Measurements from ENCODE around the gene EPN3.

EPN3 gene

DNA sequence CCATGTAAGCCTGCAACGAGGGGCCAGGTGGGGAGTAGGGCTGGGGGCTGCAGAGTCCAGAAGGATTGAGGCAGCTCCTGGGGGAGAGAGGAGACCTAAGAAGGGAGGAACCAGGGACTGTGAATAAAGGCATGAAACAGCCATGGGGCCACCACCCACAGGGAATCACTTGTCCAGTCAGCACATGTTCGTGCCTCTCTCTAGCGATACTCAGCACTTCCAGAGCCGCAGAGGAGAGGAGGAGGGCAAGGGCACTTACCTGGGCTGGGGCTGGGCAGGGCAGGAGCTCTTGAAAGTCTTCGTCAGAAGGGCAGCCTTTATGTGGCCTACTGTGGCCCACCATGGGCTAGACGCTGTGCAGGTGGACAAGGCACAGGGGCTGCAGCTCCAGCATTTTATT lies 52.2 kb downstream of the EPN3 start:
- H2AK5ac ChIP-seq (ENCODE audit: low read length, severe bottlenecking) = no peak overlapping the region
- H3K27ac ChIP-seq (ENCODE audit: low read length, poor library complexity, severe bottlenecking) = no peak overlapping the region
- no peaks in the 10 kb centered on the region for H3K36me3 ChIP-seq (ENCODE audit: control insufficient read depth in 1 of 2, insufficient read depth in 2 of 2, low read depth in 1 of 2, low read length in 2 of 2)
- H3K9me3 ChIP-seq (ENCODE audit: control insufficient read depth, low read length) = no peaks in the 10 kb centered on the region
- no peak overlapping the region for H2BK120ac ChIP-seq (ENCODE audit: low read depth, low read length)
- peaks cover 22% of the 10 kb centered on the region for H3K4me1 ChIP-seq (ENCODE audit: control insufficient read depth, insufficient read depth, low read depth, low read length)
- 97% methylated on average over 4 of the region's 6 CpGs for WGBS
- H3K4me2 ChIP-seq (ENCODE audit: low read length, poor library complexity, severe bottlenecking) = no peak overlapping the region
- no peak overlapping the region for H3K4me3 ChIP-seq (ENCODE audit: insufficient read depth in 1 of 2, low read depth in 1 of 2, low read length in 2 of 2)
- no peak overlapping the region for H3K14ac ChIP-seq (ENCODE audit: low read length in 2 of 2)
- no peak overlapping the region for H2BK5ac ChIP-seq (ENCODE audit: low read depth, low read length, poor library complexity, severe bottlenecking)
- no peak overlapping the region for H4K8ac ChIP-seq (ENCODE audit: low read length)
- H4K91ac ChIP-seq (ENCODE audit: low read length) = no peak overlapping the region
- no peak overlapping the region for H3K4ac ChIP-seq (ENCODE audit: low read depth in 1 of 2, low read length in 2 of 2)
- H3K9ac ChIP-seq (ENCODE audit: low read length) = no peak overlapping the region
- no peak overlapping the region for H2BK15ac ChIP-seq (ENCODE audit: low read depth, poor library complexity, severe bottlenecking)
- no peak overlapping the region for H3K23ac ChIP-seq (ENCODE audit: low read length in 2 of 2)
- peaks cover 43 to 67% of the 10 kb centered on the region in 2 experiments for H3K27me3 ChIP-seq (ENCODE audit: control insufficient read depth in 1 of 2, insufficient read depth in 1 of 2, low read length in 2 of 2)
- DNase-seq = no peak
- H2AFZ ChIP-seq (ENCODE audit: low read depth, low read length) = no peak overlapping the region
- H3K79me1 ChIP-seq (replicated peaks; ENCODE audit: low read length, poor library complexity, severe bottlenecking) = no peaks in the 10 kb centered on the region
- no peak overlapping the region for H2BK12ac ChIP-seq (ENCODE audit: low read length in 2 of 2)
- no peak overlapping the region for H3K18ac ChIP-seq (ENCODE audit: low read depth in 1 of 2, low read length in 2 of 2)

DNA sequence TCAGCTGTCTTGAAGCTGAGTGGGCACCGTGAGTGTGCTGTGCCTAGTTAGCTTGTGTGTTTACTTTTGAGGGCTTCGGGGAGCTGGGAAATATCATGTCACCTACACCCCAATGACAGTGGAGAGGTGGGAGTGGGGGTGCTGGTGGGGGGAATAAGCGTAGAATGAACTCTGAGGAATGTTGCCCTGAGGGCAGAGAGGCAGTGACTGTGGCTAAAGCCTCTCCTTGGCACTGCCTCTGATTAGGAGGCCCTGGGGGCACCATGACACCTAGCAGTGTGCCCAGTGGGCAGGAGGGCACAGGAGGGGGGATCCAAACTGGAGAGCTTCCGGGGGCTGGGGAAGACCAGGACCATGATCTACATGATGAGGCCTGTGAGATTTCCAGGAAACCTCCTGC lies 52.8 kb downstream of the EPN3 start:
- H2AFZ ChIP-seq (ENCODE audit: low read depth, low read length) = no peak overlapping the region
- H3K9me3 ChIP-seq (ENCODE audit: control insufficient read depth, low read length) = no peaks in the 10 kb centered on the region
- no peak overlapping the region for H3K4me2 ChIP-seq (ENCODE audit: low read length, poor library complexity, severe bottlenecking)
- no peak overlapping the region for H2AK5ac ChIP-seq (ENCODE audit: low read length, severe bottlenecking)
- WGBS = 81% methylated on average over 3 of the region's 4 CpGs
- no peak overlapping the region for H2BK15ac ChIP-seq (ENCODE audit: low read depth, poor library complexity, severe bottlenecking)
- no peak overlapping the region for H3K23ac ChIP-seq (ENCODE audit: low read length in 2 of 2)
- H3K36me3 ChIP-seq (ENCODE audit: control insufficient read depth in 1 of 2, insufficient read depth in 2 of 2, low read depth in 1 of 2, low read length in 2 of 2) = no peaks in the 10 kb centered on the region
- H4K91ac ChIP-seq (ENCODE audit: low read length) = no peak overlapping the region
- no peak overlapping the region for H3K4ac ChIP-seq (ENCODE audit: low read depth in 1 of 2, low read length in 2 of 2)
- no peak overlapping the region for H3K4me3 ChIP-seq (ENCODE audit: insufficient read depth in 1 of 2, low read depth in 1 of 2, low read length in 2 of 2)
- H2BK120ac ChIP-seq (ENCODE audit: low read depth, low read length) = no peak overlapping the region
- peaks cover 43 to 62% of the 10 kb centered on the region in 2 experiments for H3K27me3 ChIP-seq (ENCODE audit: control insufficient read depth in 1 of 2, insufficient read depth in 1 of 2, low read length in 2 of 2)
- no peak overlapping the region for H2BK12ac ChIP-seq (ENCODE audit: low read length in 2 of 2)
- H3K4me1 ChIP-seq (ENCODE audit: control insufficient read depth, insufficient read depth, low read depth, low read length) = peaks cover 20% of the 10 kb centered on the region
- H3K79me1 ChIP-seq (replicated peaks; ENCODE audit: low read length, poor library complexity, severe bottlenecking) = no peaks in the 10 kb centered on the region
- H2BK5ac ChIP-seq (ENCODE audit: low read depth, low read length, poor library complexity, severe bottlenecking) = no peak overlapping the region
- no peak overlapping the region for H4K8ac ChIP-seq (ENCODE audit: low read length)
- no peak overlapping the region for H3K18ac ChIP-seq (ENCODE audit: low read depth in 1 of 2, low read length in 2 of 2)
- DNase-seq = no peak
- H3K9ac ChIP-seq (ENCODE audit: low read length) = no peak overlapping the region
- no peak overlapping the region for H3K27ac ChIP-seq (ENCODE audit: low read length, poor library complexity, severe bottlenecking)
- H3K14ac ChIP-seq (ENCODE audit: low read length in 2 of 2) = no peak overlapping the region

- H2AK5ac ChIP-seq (ENCODE audit: low read length, severe bottlenecking) = no peak overlapping the region
- no peak overlapping the region for H2BK12ac ChIP-seq (ENCODE audit: low read length in 2 of 2)
- peaks cover 43 to 59% of the 10 kb centered on the region in 2 experiments for H3K27me3 ChIP-seq (ENCODE audit: control insufficient read depth in 1 of 2, insufficient read depth in 1 of 2, low read length in 2 of 2)
- H3K4me1 ChIP-seq (ENCODE audit: control insufficient read depth, insufficient read depth, low read depth, low read length) = peaks cover 16% of the 10 kb centered on the region
- H3K4ac ChIP-seq (ENCODE audit: low read depth in 1 of 2, low read length in 2 of 2) = no peak overlapping the region
- H4K8ac ChIP-seq (ENCODE audit: low read length) = peak overlapping the region; percentile 33
- H2BK120ac ChIP-seq (ENCODE audit: low read depth, low read length) = no peak overlapping the region
- H2BK15ac ChIP-seq (ENCODE audit: low read depth, poor library complexity, severe bottlenecking) = no peak overlapping the region
- H3K27ac ChIP-seq (ENCODE audit: low read length, poor library complexity, severe bottlenecking) = no peak overlapping the region
- H3K18ac ChIP-seq (ENCODE audit: low read depth in 1 of 2, low read length in 2 of 2) = no peak overlapping the region
- no peak overlapping the region for H3K4me3 ChIP-seq (ENCODE audit: insufficient read depth in 1 of 2, low read depth in 1 of 2, low read length in 2 of 2)
- H3K4me2 ChIP-seq (ENCODE audit: low read length, poor library complexity, severe bottlenecking) = no peak overlapping the region
- 68% methylated on average over 8 of the region's 8 CpGs for WGBS
- peak overlapping the region in 1 of 2 experiments; percentile 69 for H3K14ac ChIP-seq (ENCODE audit: low read length in 2 of 2)
- H4K91ac ChIP-seq (ENCODE audit: low read length) = peak overlapping the region; percentile 6
- no peak overlapping the region for H3K23ac ChIP-seq (ENCODE audit: low read length in 2 of 2)
- no peaks in the 10 kb centered on the region for H3K9me3 ChIP-seq (ENCODE audit: control insufficient read depth, low read length)
- no peak for DNase-seq
- no peaks in the 10 kb centered on the region for H3K79me1 ChIP-seq (replicated peaks; ENCODE audit: low read length, poor library complexity, severe bottlenecking)
- no peaks in the 10 kb centered on the region for H3K36me3 ChIP-seq (ENCODE audit: control insufficient read depth in 1 of 2, insufficient read depth in 2 of 2, low read depth in 1 of 2, low read length in 2 of 2)
- no peak overlapping the region for H3K9ac ChIP-seq (ENCODE audit: low read length)
- no peak overlapping the region for H2AFZ ChIP-seq (ENCODE audit: low read depth, low read length)
- H2BK5ac ChIP-seq (ENCODE audit: low read depth, low read length, poor library complexity, severe bottlenecking) = no peak overlapping the region
Observed at GRCh38 chr17:50585891-50586290, 53.4 kb downstream of the EPN3 start.

DNA sequence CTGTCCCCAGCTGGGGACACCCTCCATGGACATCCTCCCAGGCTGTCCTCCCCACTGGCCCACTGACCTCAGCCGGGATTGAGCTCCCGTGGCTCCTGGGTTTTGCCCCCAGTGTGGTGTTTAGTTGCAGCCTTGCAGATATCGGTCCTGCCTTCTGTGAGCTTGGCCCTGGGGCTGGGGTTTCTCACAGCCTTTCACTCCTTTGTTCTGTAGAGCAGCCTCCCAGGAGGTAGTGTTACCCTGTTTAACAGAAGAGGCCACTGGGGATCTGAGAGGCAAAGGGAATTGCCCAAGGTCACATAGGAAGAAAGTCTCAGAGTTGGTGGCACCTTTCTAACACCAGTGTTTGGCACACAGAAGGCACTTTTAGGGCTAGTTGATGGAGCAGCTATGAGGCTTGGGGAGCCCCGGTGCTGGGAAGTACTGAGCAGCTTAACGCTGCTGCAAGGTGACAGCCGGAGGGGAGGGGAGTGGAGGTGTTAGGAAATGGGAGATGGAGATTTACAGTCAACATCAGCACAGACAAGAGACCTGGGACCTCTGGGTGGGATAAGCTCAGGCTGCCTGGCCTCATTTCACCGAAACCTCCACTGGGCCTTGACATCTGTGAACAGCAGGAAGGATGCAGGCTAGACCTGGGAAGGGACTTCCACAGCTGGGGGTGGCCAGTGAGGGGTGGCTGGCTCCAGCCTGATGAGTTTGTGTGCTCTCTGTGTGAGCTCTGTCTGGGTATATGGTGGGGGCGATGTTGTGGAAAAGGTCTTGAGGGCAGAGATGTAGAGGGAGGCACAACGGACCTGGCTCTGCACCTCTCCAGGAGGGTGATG lies 54.1 kb downstream of the EPN3 start:
- no peak overlapping the region for H3K23ac ChIP-seq (ENCODE audit: low read length in 2 of 2)
- H3K27me3 ChIP-seq (ENCODE audit: control insufficient read depth in 1 of 2, insufficient read depth in 1 of 2, low read length in 2 of 2) = peaks cover 43 to 51% of the 10 kb centered on the region in 2 experiments
- H2BK120ac ChIP-seq (ENCODE audit: low read depth, low read length) = no peak overlapping the region
- no peak overlapping the region for H4K91ac ChIP-seq (ENCODE audit: low read length)
- no peak overlapping the region for H3K4ac ChIP-seq (ENCODE audit: low read depth in 1 of 2, low read length in 2 of 2)
- no peaks in the 10 kb centered on the region for H3K79me1 ChIP-seq (replicated peaks; ENCODE audit: low read length, poor library complexity, severe bottlenecking)
- no peak for DNase-seq
- no peak overlapping the region for H3K9ac ChIP-seq (ENCODE audit: low read length)
- H2AFZ ChIP-seq (ENCODE audit: low read depth, low read length) = no peak overlapping the region
- peak overlapping the region; percentile 14 for H4K8ac ChIP-seq (ENCODE audit: low read length)
- H3K18ac ChIP-seq (ENCODE audit: low read depth in 1 of 2, low read length in 2 of 2) = no peak overlapping the region
- H2BK5ac ChIP-seq (ENCODE audit: low read depth, low read length, poor library complexity, severe bottlenecking) = no peak overlapping the region
- H3K36me3 ChIP-seq (ENCODE audit: control insufficient read depth in 1 of 2, insufficient read depth in 2 of 2, low read depth in 1 of 2, low read length in 2 of 2) = no peaks in the 10 kb centered on the region
- H2BK12ac ChIP-seq (ENCODE audit: low read length in 2 of 2) = no peak overlapping the region
- WGBS = 73% methylated on average over 8 of the region's 9 CpGs
- no peak overlapping the region for H3K4me3 ChIP-seq (ENCODE audit: insufficient read depth in 1 of 2, low read depth in 1 of 2, low read length in 2 of 2)
- no peak overlapping the region for H3K27ac ChIP-seq (ENCODE audit: low read length, poor library complexity, severe bottlenecking)
- H2BK15ac ChIP-seq (ENCODE audit: low read depth, poor library complexity, severe bottlenecking) = no peak overlapping the region
- H2AK5ac ChIP-seq (ENCODE audit: low read length, severe bottlenecking) = no peak overlapping the region
- H3K9me3 ChIP-seq (ENCODE audit: control insufficient read depth, low read length) = no peaks in the 10 kb centered on the region
- no peak overlapping the region for H3K14ac ChIP-seq (ENCODE audit: low read length in 2 of 2)
- peaks cover 16% of the 10 kb centered on the region for H3K4me1 ChIP-seq (ENCODE audit: control insufficient read depth, insufficient read depth, low read depth, low read length)
- H3K4me2 ChIP-seq (ENCODE audit: low read length, poor library complexity, severe bottlenecking) = no peak overlapping the region

All from mesenchymal stem cell (in vitro differentiated cells and primary cell).